GM12878 (cell line): Measurements from ENCODE around the gene NOS3. TPM values are rescaled to one million over a fixed set of nuclear protein-coding genes. Genes with fewer than 3 reads are reported as not detected.

Source experiments
- CEBPB ChIP-seq, 2 experiments: fragments of 150-350 bp in 1 of 2; IDR thresholded peaks; 2 replicates each; pipeline ENCODE4 v1.6.1; 2012 to 2014; ENCODE audit warnings: low read depth in 2 of 2, low read length in 2 of 2, borderline replicate concordance in 1 of 2, inconsistent platforms in 1 of 2
- CREB1 ChIP-seq: IDR thresholded peaks from 2 replicates; pipeline ENCODE4 v1.6.1; 2012; ENCODE audit warnings: low read depth, mild to moderate bottlenecking, inconsistent platforms
- HDGF ChIP-seq: fragments of 450-650 bp; IDR thresholded peaks from 2 replicates; pipeline ENCODE4 v1.6.1; 2016; ENCODE audit warnings: antibody characterized with exemption
- NFYB ChIP-seq: IDR thresholded peaks from 2 replicates; pipeline ENCODE4 v1.6.1; 2011; ENCODE audit warnings: low read depth, mild to moderate bottlenecking, low read length, improper control_type of control experiment, moderate library complexity; ENCODE audit not compliant: insufficient read depth
- POLR2A ChIP-seq: IDR thresholded peaks from 2 replicates; pipeline ENCODE4 v1.6.1; 2011; ENCODE audit warnings: low read depth, mild to moderate bottlenecking, low read length
- RFX5 ChIP-seq: IDR thresholded peaks from 2 replicates; pipeline ENCODE4 v1.6.1; 2011; ENCODE audit warnings: low read depth, low read length, improper control_type of control experiment
- STAT3 ChIP-seq: IDR thresholded peaks from 2 replicates; pipeline ENCODE4 v1.6.1; 2011; ENCODE audit warnings: low read depth, low read length, improper control_type of control experiment
- TBL1XR1 ChIP-seq: IDR thresholded peaks from 2 replicates; pipeline ENCODE4 v1.6.1; 2012; ENCODE audit warnings: low read depth, low read length, improper control_type of control experiment
- WRNIP1 ChIP-seq: IDR thresholded peaks from 2 replicates; pipeline ENCODE4 v1.6.1; 2011; ENCODE audit warnings: low read depth, low read length, improper control_type of control experiment, borderline replicate concordance
- ZZZ3 ChIP-seq: IDR thresholded peaks from 2 replicates; pipeline ENCODE4 v1.6.1; 2011; ENCODE audit warnings: low read depth; ENCODE audit not compliant: control insufficient read depth, insufficient read length
- polyA plus RNA-seq, 11 experiments: library from polyadenylated mRNA; depleted of rRNA in 4 of 11; unstranded in 6 of 11; stranded (reverse) in 5 of 11; fragments of >200 nt; fragmentation: Nextera tagmentation in 4 of 11; fragmentation: Illumina TruSeq in 1 of 11; extraction: Ambion mirVana in 4 of 11; extraction: Trizol in 1 of 11; gene quantifications; 1 replicate in 1 of 11; 2 replicates in 10 of 11; pipeline versions ENCODE4 v1.2.1 to v1.2.3, GENCODE V29; 2011 to 2016; ENCODE audit warnings: inconsistent platforms in 2 of 11, missing spikeins in 2 of 11, low read depth in 1 of 11
- total RNA-seq, 4 experiments: library from RNA; depleted of rRNA in 3 of 4; stranded (reverse); fragments of >200 nt in 3 of 4; fragmentation: Illumina TruSeq in 1 of 4; extraction: Trizol in 1 of 4; gene quantifications; 2 replicates each; pipeline versions ENCODE4 v1.2.1 to v1.2.3, GENCODE V29; 2013 to 2021
- TF ChIP-seq, protein P1 (sequence below): fragments of 150-350 bp; IDR thresholded peaks from 2 replicates; pipeline ENCODE4 v1.6.1; 2016; ENCODE audit warnings: low read depth, low read length
- TF ChIP-seq, protein P2 (sequence below): fragments of 450-650 bp; IDR thresholded peaks from 2 replicates; pipeline ENCODE4 v1.6.1; 2017; ENCODE audit warnings: mild to moderate bottlenecking, moderate library complexity

The NOS3 gene
- total and polyA plus RNA-seq, 10 of the 15 experiments (the other 5 are each of a cell fraction or from before 2014, with no cell fraction given), result 0.06 to 0.92 (median 0.30) TPM; not detected in 3

DNA sequence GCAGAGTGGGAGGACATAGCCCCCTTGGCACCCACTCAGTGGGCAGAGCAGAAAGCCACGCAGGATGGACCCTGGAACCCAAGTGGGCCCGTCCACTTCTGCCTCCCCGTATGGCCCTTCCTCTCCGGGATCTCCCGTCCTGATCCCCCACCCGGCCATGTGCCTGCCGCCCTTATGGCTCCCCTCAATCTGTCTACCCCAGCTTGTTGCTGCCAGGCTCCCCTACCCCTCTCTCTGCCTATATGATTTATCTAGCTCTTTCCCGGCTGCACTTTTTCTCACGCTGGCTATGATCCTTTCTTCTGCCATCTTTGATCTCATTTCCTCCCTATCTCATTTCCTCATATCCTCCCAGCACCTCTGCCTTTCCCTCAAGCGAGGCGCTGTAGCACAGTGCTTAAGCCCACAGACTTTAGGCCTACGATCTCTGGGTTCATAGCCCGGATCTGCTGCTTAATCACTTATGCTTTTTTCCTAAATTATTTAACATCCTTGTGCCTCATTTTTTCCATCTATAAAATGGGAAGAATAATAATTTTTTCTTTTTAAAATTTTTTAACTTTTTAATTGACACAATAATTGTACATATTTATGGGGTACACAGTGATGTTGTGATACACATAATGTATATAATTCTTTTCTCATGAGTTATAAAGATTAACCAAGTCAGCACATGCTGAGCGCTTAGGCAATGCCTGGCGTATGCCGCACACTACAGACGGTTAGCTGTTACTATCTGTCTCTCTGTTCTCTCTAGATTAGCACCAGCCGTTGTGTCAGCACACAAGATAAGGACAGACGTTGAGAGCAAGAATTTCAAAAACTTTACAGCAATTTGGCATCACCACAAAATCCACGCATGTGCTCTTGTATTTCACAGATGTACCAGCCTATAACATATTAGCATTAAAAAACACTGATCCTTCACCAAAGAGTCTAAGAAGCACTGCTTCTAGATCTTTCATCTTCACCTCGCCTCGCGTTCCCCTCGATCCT, 30.8 kb upstream of the NOS3 start (continued):
- TF ChIP-seq, protein P1, sequence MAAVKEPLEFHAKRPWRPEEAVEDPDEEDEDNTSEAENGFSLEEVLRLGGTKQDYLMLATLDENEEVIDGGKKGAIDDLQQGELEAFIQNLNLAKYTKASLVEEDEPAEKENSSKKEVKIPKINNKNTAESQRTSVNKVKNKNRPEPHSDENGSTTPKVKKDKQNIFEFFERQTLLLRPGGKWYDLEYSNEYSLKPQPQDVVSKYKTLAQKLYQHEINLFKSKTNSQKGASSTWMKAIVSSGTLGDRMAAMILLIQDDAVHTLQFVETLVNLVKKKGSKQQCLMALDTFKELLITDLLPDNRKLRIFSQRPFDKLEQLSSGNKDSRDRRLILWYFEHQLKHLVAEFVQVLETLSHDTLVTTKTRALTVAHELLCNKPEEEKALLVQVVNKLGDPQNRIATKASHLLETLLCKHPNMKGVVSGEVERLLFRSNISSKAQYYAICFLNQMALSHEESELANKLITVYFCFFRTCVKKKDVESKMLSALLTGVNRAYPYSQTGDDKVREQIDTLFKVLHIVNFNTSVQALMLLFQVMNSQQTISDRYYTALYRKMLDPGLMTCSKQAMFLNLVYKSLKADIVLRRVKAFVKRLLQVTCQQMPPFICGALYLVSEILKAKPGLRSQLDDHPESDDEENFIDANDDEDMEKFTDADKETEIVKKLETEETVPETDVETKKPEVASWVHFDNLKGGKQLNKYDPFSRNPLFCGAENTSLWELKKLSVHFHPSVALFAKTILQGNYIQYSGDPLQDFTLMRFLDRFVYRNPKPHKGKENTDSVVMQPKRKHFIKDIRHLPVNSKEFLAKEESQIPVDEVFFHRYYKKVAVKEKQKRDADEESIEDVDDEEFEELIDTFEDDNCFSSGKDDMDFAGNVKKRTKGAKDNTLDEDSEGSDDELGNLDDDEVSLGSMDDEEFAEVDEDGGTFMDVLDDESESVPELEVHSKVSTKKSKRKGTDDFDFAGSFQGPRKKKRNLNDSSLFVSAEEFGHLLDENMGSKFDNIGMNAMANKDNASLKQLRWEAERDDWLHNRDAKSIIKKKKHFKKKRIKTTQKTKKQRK, result no peak
- TF ChIP-seq POLR2A (no peak; the same call in 1 of the 2 replicates), NFYB (no peak), WRNIP1 (no peak), STAT3 (no peak), HDGF (no peak), RFX5 (no peak), CEBPB (IDR thresholded peaks at IDR 0.05; ENCODE audit: borderline replicate concordance in 1 of 2, low read depth in 2 of 2, low read length in 2 of 2) (no peak), TBL1XR1 (no peak), ZZZ3 (no peak), CREB1 (no peak)
- TF ChIP-seq, protein P2, sequence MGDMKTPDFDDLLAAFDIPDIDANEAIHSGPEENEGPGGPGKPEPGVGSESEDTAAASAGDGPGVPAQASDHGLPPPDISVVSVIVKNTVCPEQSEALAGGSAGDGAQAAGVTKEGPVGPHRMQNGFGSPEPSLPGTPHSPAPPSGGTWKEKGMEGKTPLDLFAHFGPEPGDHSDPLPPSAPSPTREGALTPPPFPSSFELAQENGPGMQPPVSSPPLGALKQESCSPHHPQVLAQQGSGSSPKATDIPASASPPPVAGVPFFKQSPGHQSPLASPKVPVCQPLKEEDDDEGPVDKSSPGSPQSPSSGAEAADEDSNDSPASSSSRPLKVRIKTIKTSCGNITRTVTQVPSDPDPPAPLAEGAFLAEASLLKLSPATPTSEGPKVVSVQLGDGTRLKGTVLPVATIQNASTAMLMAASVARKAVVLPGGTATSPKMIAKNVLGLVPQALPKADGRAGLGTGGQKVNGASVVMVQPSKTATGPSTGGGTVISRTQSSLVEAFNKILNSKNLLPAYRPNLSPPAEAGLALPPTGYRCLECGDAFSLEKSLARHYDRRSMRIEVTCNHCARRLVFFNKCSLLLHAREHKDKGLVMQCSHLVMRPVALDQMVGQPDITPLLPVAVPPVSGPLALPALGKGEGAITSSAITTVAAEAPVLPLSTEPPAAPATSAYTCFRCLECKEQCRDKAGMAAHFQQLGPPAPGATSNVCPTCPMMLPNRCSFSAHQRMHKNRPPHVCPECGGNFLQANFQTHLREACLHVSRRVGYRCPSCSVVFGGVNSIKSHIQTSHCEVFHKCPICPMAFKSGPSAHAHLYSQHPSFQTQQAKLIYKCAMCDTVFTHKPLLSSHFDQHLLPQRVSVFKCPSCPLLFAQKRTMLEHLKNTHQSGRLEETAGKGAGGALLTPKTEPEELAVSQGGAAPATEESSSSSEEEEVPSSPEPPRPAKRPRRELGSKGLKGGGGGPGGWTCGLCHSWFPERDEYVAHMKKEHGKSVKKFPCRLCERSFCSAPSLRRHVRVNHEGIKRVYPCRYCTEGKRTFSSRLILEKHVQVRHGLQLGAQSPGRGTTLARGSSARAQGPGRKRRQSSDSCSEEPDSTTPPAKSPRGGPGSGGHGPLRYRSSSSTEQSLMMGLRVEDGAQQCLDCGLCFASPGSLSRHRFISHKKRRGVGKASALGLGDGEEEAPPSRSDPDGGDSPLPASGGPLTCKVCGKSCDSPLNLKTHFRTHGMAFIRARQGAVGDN, result no peak
